IMR-90 (cell line): ENCODE results near the gene MYRFL. TPM values are rescaled to one million over a fixed set of nuclear protein-coding genes. Genes with fewer than 3 reads are reported as not detected.

Experiments used
- ATAC-seq: fragments of 200-7000 bp; cut with Tn5 transposase; 2 replicates; pipeline ENCODE4 v1.9.1; 2020; ENCODE audit warnings: low read depth, mild to moderate bottlenecking, moderate library complexity
- BruUV-seq: library from RNA; stranded (reverse); fragments of 400-500 nt; replicated peaks from 2 replicates; lab custom pipeline; 2021; lab: Mats Ljungman, UMichigan
- CTCF ChIA-PET: fragments of 300-600 bp; formaldehyde crosslinking; extraction: SDS; loops from one replicate; lab custom pipeline; 2021; ENCODE audit warnings: antibody characterized with exemption; lab: Yijun Ruan, JAX
- POLR2A ChIA-PET: fragments of 300-600 bp; sonication (Branson Sonifier 250); formaldehyde crosslinking; loops from one replicate; lab custom pipeline; 2022; ENCODE audit warnings: antibody characterized with exemption; ENCODE audit not compliant: unreplicated experiment; lab: Charles Lee
- DNase-seq: peaks from one replicate; pipeline ENCODE4 v3.0.0; 2013
- H2AFZ ChIP-seq: replicated peaks from 2 replicates; pipeline ENCODE3; 2013; ENCODE audit warnings: low read length, mild to moderate bottlenecking; ENCODE audit not compliant: poor library complexity
- H2AK5ac ChIP-seq: 2 replicates; pipeline ENCODE4 v1.6.1; 2013; ENCODE audit warnings: low read depth, low read length, inconsistent platforms
- H2AK9ac ChIP-seq: replicated peaks from 2 replicates; pipeline ENCODE3; 2013; ENCODE audit warnings: mild to moderate bottlenecking, low read depth, low read length, moderate library complexity; ENCODE audit not compliant: poor library complexity
- H2BK120ac ChIP-seq: 2 replicates; pipeline ENCODE4 v1.6.1; 2013; ENCODE audit warnings: low read depth, low read length, inconsistent platforms
- H2BK15ac ChIP-seq: 3 replicates; pipeline ENCODE4 v1.6.1; 2013; ENCODE audit warnings: low read depth, low read length, inconsistent platforms
- H2BK20ac ChIP-seq: 2 replicates; pipeline ENCODE4 v1.6.1; 2013; ENCODE audit warnings: low read depth, mild to moderate bottlenecking, inconsistent platforms, low read length, moderate library complexity
- H2BK5ac ChIP-seq: 2 replicates; pipeline ENCODE4 v1.6.1; 2013; ENCODE audit warnings: mild to moderate bottlenecking, low read depth, low read length, inconsistent platforms; ENCODE audit not compliant: poor library complexity, severe bottlenecking
- H3K14ac ChIP-seq: replicated peaks from 2 replicates; pipeline ENCODE4 v1.6.1; 2013; ENCODE audit warnings: low read depth, low read length, inconsistent platforms
- H3K18ac ChIP-seq: 2 replicates; pipeline ENCODE4 v1.6.1; 2013; ENCODE audit warnings: low read depth, low read length, control low read depth
- H3K23ac ChIP-seq: 2 replicates; pipeline ENCODE4 v1.6.1; 2013; ENCODE audit warnings: low read depth, low read length, inconsistent platforms
- H3K27ac ChIP-seq: 2 replicates; pipeline ENCODE4 v1.5.1; 2013; ENCODE audit warnings: mild to moderate bottlenecking, control low read depth, low read length; ENCODE audit not compliant: insufficient read depth
- H3K27me3 ChIP-seq: 2 replicates; pipeline ENCODE4 v1.6.1; 2013; ENCODE audit warnings: low read length; ENCODE audit not compliant: control insufficient read depth, insufficient read depth
- H3K36me3 ChIP-seq: 2 replicates; pipeline ENCODE4 v1.6.1; 2013; ENCODE audit warnings: low read length, mixed read lengths; ENCODE audit not compliant: control insufficient read depth, insufficient read depth
- H3K4ac ChIP-seq: 2 replicates; pipeline ENCODE4 v1.6.1; 2013; ENCODE audit warnings: low read depth, low read length, inconsistent platforms
- H3K4me1 ChIP-seq: 2 replicates; pipeline ENCODE4 v1.6.1; 2013; ENCODE audit warnings: low read length, mixed read lengths; ENCODE audit not compliant: control insufficient read depth, insufficient read depth
- H3K4me2 ChIP-seq: 2 replicates; pipeline ENCODE4 v1.6.1; 2013; ENCODE audit warnings: low read depth, mild to moderate bottlenecking, control low read depth, low read length, moderate library complexity
- H3K4me3 ChIP-seq: 2 replicates; pipeline ENCODE4 v1.5.1; 2013; ENCODE audit warnings: low read depth, mild to moderate bottlenecking, control low read depth, low read length, moderate library complexity; ENCODE audit not compliant: insufficient read depth
- H3K56ac ChIP-seq: 2 replicates; pipeline ENCODE4 v1.6.1; 2013; ENCODE audit warnings: low read length, inconsistent platforms; ENCODE audit not compliant: insufficient read depth; ENCODE audit errors: extremely low read depth
- H3K79me1 ChIP-seq, 2 experiments: 2 replicates each; pipeline ENCODE4 v1.6.1; 2013; ENCODE audit warnings: low read length in 2 of 2, inconsistent platforms in 1 of 2, low read depth in 1 of 2
- H3K9ac ChIP-seq: 2 replicates; pipeline ENCODE4 v1.6.1; 2013; ENCODE audit warnings: low read depth, low read length, control low read depth
- H3K9me1 ChIP-seq: 2 replicates; pipeline ENCODE4 v1.6.1; 2013; ENCODE audit warnings: low read length, inconsistent platforms; ENCODE audit not compliant: insufficient read depth
- H3K9me3 ChIP-seq: 2 replicates; pipeline ENCODE4 v1.6.1; 2013; ENCODE audit warnings: low read length; ENCODE audit not compliant: control insufficient read depth, insufficient read depth
- H4K20me1 ChIP-seq: 2 replicates; pipeline ENCODE4 v1.6.1; 2013; ENCODE audit warnings: low read length, inconsistent platforms; ENCODE audit not compliant: insufficient read depth
- H4K5ac ChIP-seq: 2 replicates; pipeline ENCODE4 v1.6.1; 2013; ENCODE audit warnings: mild to moderate bottlenecking, low read depth, low read length, control low read depth
- H4K8ac ChIP-seq, 2 experiments: 2 replicates each; pipeline ENCODE4 v1.6.1; 2013; ENCODE audit warnings: low read depth in 2 of 2, low read length in 2 of 2, control low read depth in 1 of 2, inconsistent platforms in 1 of 2
- H4K91ac ChIP-seq: 2 replicates; pipeline ENCODE4 v1.6.1; 2013; ENCODE audit warnings: low read depth, low read length, inconsistent platforms; ENCODE audit not compliant: insufficient read depth
- BHLHE40 ChIP-seq: fragments of 150-350 bp; IDR thresholded peaks from 2 replicates; pipeline ENCODE4 v1.6.1; 2016; ENCODE audit warnings: mild to moderate bottlenecking, low read depth, low read length
- MAFK ChIP-seq: IDR thresholded peaks from 2 replicates; pipeline ENCODE4 v1.6.1; 2012; ENCODE audit warnings: low read depth, low read length, improper control_type of control experiment
- POLR2A ChIP-seq: IDR thresholded peaks from 2 replicates; pipeline ENCODE4 v1.6.1; 2012; ENCODE audit warnings: mild to moderate bottlenecking, low read depth, low read length
- RFX5 ChIP-seq: IDR thresholded peaks from 2 replicates; pipeline ENCODE4 v1.8.0; 2012; ENCODE audit warnings: low read depth, mild to moderate bottlenecking, low read length, moderate library complexity
- SMC3 ChIP-seq: fragments of 150-350 bp; IDR thresholded peaks from 2 replicates; pipeline ENCODE4 v1.6.1; 2016; ENCODE audit warnings: low read depth, mild to moderate bottlenecking, antibody characterized with exemption, low read length, moderate library complexity
- dilution Hi-C: fragments of 300-500 bp; cut with HindIII; formaldehyde crosslinking; loops from one replicate; pipeline ENCODE4 v1.14.3; 2018; ENCODE audit warnings: low sequenced_read_pairs; ENCODE audit not compliant: unreplicated experiment
- in situ Hi-C: fragments of 300-500 bp; cut with MboI; formaldehyde crosslinking; loops from 3 replicates; pipeline ENCODE4 v1.14.3; 2019; ENCODE audit warnings: low sequenced_read_pairs, inconsistent platforms, mixed read lengths
- intact Hi-C: fragments of 100-400 bp; cut with micrococcal nuclease; formaldehyde crosslinking; loops from 2 replicates; pipeline ENCODE4 v1.10.0; 2022
- polyA plus RNA-seq, 3 experiments: library from polyadenylated mRNA; depleted of rRNA; stranded (reverse); fragments of >200 nt; gene quantifications; 2 replicates each; pipeline ENCODE4 v1.2.3, GENCODE V29; 2012; ENCODE audit warnings: low replicate concordance in 1 of 3
- total RNA-seq: library from RNA; depleted of rRNA; stranded (reverse); fragments of >200 nt; gene quantifications from 2 replicates; pipeline ENCODE4 v1.2.3, GENCODE V29; 2012

Gene MYRFL
- total and polyA plus RNA-seq, 2 of the 4 experiments (the other 2 are of a cell fraction), result not detected

DNA sequence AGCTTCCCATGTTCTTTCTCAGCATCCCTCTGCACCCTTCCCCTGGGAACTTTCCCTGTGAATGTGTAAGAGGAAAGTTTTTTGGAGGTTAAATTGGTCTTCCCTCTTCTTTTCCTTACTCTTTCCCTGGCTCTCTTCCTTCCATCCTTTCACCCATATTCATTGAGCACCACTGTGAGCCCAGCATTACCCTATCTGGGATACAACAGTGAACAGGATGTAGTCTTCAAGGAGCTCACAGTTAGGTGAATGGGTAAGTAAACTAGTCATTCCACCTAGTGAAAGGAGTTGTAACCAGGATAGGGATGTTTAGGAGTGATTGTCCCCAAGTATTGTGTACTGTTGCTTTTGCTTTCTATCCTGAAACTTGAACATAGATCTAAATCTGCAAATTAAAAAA, 123.8 kb downstream of the MYRFL start:
- Histone ChIP-seq H4K8ac (no peak overlapping the region), H3K4ac (no peak overlapping the region), H3K14ac (no peak overlapping the region), H3K27me3 (no peaks in the 10 kb centered on the region), H3K9ac (no peak overlapping the region), H4K20me1 (no peaks in the 10 kb centered on the region), H3K9me3 (no peaks in the 10 kb centered on the region), H3K4me2 (no peak overlapping the region), H3K56ac (no peak overlapping the region), H2AK9ac (no peak overlapping the region), H3K4me3 (no peak overlapping the region), H3K18ac (no peak overlapping the region), H3K23ac (no peak overlapping the region), H3K27ac (no peak overlapping the region), H3K9me1 (no peaks in the 10 kb centered on the region), H2AFZ (no peak overlapping the region), H2BK120ac (no peak overlapping the region), H4K5ac (no peak overlapping the region), H2BK20ac (no peak overlapping the region), H3K36me3 (no peaks in the 10 kb centered on the region), H3K79me1 (no peaks in the 10 kb centered on the region), H3K4me1 (no peaks in the 10 kb centered on the region), H4K91ac (no peak overlapping the region), H2AK5ac (no peak overlapping the region), H2BK5ac (no peak overlapping the region), H2BK15ac (no peak overlapping the region)
- intact Hi-C loops (no loop called here), in situ Hi-C loops (no loop called here), dilution Hi-C loops (no loop called here)
- no peak for ATAC-seq
- no peak for DNase-seq
- ChIA-PET CTCF (no interaction called here), POLR2A (no interaction called here)
- no peak for TF ChIP-seq RFX5
- TF ChIP-seq MAFK, result no peak
- no peak for TF ChIP-seq SMC3
- TF ChIP-seq POLR2A, result no peak
- no peak for TF ChIP-seq BHLHE40
- BruUV-seq, result no TSS peak
